Heart left ventricle (tissue), 16 donors: ENCODE data around the gene PERM1. TPM values are rescaled to one million over a fixed set of nuclear protein-coding genes. Genes with fewer than 3 reads are reported as not detected.
A peak's percentile ranks its signal among the peaks of the same experiment; 100 is the strongest.

Experiments used
- ATAC-seq, 4 donors: fragments of 200-7000 bp; cut with Tn5 transposase; one replicate each; pipeline ENCODE4 v1.9.1; 2020 to 2022; ENCODE audit warnings: moderate library complexity in 4 of 4, mild to moderate bottlenecking in 3 of 4, moderate number of reproducible peaks in 1 of 4
- DNase-seq, 5 donors: peaks; one replicate each; pipeline ENCODE4 v3.0.0-alpha.2; 2020
- H3K27ac ChIP-seq, 12 donors: fragments of 200-600 bp; sonication (generic) in 4 of 12; one replicate each; pipeline versions ENCODE4 v1.5.0 to v1.8.0; 2016 to 2022; ENCODE audit warnings: mild to moderate bottlenecking in 2 of 12
- H3K27me3 ChIP-seq, 9 donors: fragments of 200-600 bp; sonication (generic) in 2 of 9; one replicate each; pipeline versions ENCODE4 v1.5.1 to v1.8.0; 2016 to 2022; ENCODE audit warnings: mild to moderate bottlenecking in 3 of 9
- H3K36me3 ChIP-seq, 9 donors: fragments of 200-600 bp; sonication (generic) in 2 of 9; one replicate each; pipeline versions ENCODE4 v1.5.0 to v1.8.0; 2018 to 2022; ENCODE audit warnings: mild to moderate bottlenecking in 2 of 9
- H3K4me1 ChIP-seq, 12 donors: fragments of 200-600 bp; sonication (generic) in 4 of 12; one replicate each; pipeline versions ENCODE4 v1.5.0 to v1.8.0; 2016 to 2022; ENCODE audit warnings: mild to moderate bottlenecking in 3 of 12
- H3K4me3 ChIP-seq, 12 donors: fragments of 200-600 bp; sonication (generic) in 4 of 12; one replicate each; pipeline versions ENCODE4 v1.5.0 to v1.8.0; 2017 to 2022; ENCODE audit warnings: mild to moderate bottlenecking in 9 of 12, moderate library complexity in 4 of 12
- H3K9me3 ChIP-seq, 12 donors: fragments of 200-600 bp; sonication (generic) in 4 of 12; one replicate each; pipeline versions ENCODE4 v1.5.0 to v1.8.0; 2016 to 2022; ENCODE audit warnings: mild to moderate bottlenecking in 1 of 12
- CTCF ChIP-seq, 12 donors: fragments of 200-600 bp; sonication (generic) in 4 of 12; IDR thresholded peaks; one replicate each; pipeline versions ENCODE4 v1.5.0 to v1.8.0; 2018 to 2022; ENCODE audit warnings: antibody characterized with exemption in 12 of 12, mild to moderate bottlenecking in 5 of 12
- POLR2A ChIP-seq, 2 donors: fragments of 450-650 bp; IDR thresholded peaks; one replicate each; pipeline ENCODE4 v1.6.1; 2017; ENCODE audit warnings: antibody characterized with exemption in 2 of 2, mild to moderate bottlenecking in 2 of 2, moderate library complexity in 2 of 2
- WGBS, 4 donors: extraction: QIAGEN DNeasy Blood & Tissue Kit in 2 of 4; methylation state at CpG; one replicate each; pipeline versions ENCODE4 v1.1.5 to v1.1.7; 2013 to 2018; 5-methylcytosine and 5-hydroxymethylcytosine counted together
- intact Hi-C, 10 donors: fragments of 100-400 bp; cut with DNase I; formaldehyde crosslinking; loops; one replicate each; pipeline versions ENCODE4 v1.11.1 to v1.14.2; 2022
- polyA plus RNA-seq, 2 donors: library from polyadenylated mRNA; stranded (reverse); fragments of 200-250 nt; gene quantifications; one replicate each; pipeline ENCODE4 v1.2.3, GENCODE V29; 2013
- total RNA-seq, 9 donors: library from RNA; depleted of rRNA in 2 of 9; stranded (reverse); fragments of >200 nt in 2 of 9; fragmentation: NEBNext Ultra II Directional in 3 of 9; extraction: Animal tissue kit (Norgen Biotek cat#: 25700) in 3 of 9; gene quantifications; one replicate each; pipeline versions ENCODE4 v1.1.0 to v1.2.4, GENCODE V29; 2016 to 2023
- donor health status: ischemic (EF 13 %, LVEDD 7.1; RV severe dilation, severe dysfunction).
- donor health status: healthy with polysubstance abuse.
- donor health status: DM: no; HTN: yes; CAD: no.
- donor health status: DM: no; HTN: no; CAD: no.
- donor health status: ischemic (EF 25% LVEDD 6.9; RV normal size, moderate dysfunction).
- donor health status: ischemic (EF 25% LVEDD 5.7; RV mildly dilated, moderate dysfunction).
- donor health status: healthy.
- donor health status: DM: yes; HTN: yes; CAD: no.
- donor health status: ischemic (EF 35%, LVEDD 5.7; RV mildly dilated, moderate dysfunction).
- donor health status: nonischemic (EF 11% LVEDD 7.7; RV severe dilation, severe dysfunction).
- donor health status: DM: yes; HTN: yes; CAD: no.
- donor health status: PGD.
- donor health status: ischemic (EF 29% LVEDD 5.4; RV normal size, mild dysfunction).
- donor health status: nonischemic (EF 23%, LVEDD 6.1; RV moderate dilation, normal function).

Gene PERM1
- total and polyA plus RNA-seq, 11 donors: 52.8 to 353 (median 104) TPM

GRCh38 chr1:1001057-1001783 is 19.3 kb upstream of the PERM1 start:
- Histone ChIP-seq H3K4me3 (peak overlapping the region; percentile 51 to 93 (median 79)), H3K36me3 (peaks cover 0 to 7% (median 0%) of the 10 kb centered on the region in 9 donors), H3K9me3 (no peaks in the 10 kb centered on the region), H3K4me1 (peaks cover 10 to 65% (median 41%) of the 10 kb centered on the region in 12 donors), H3K27me3 (peaks cover 0 to 73% (median 0%) of the 10 kb centered on the region in 9 donors), H3K27ac (peak overlapping the region; percentile 96 to 100 (median 100))
- peak in 4 of 5 donors; percentile 40 to 63 (median 41) for DNase-seq
- ATAC-seq: no peak
- WGBS, 4 donors: 1 to 2% (median 1%) methylated on average over 23 to 58 of the region's 58 CpGs
- intact Hi-C loops: loop anchor here in 1 of 10 donors (2.0 kb wide), 2 partner anchors 14 to 18 kb away; partner anchors contain the start of gene PERM1
- TF ChIP-seq CTCF (IDR thresholded peaks at IDR 0.05) (no peak), POLR2A (IDR thresholded peaks at IDR 0.05) (no peak)

GRCh38 chr1:1000357-1001056 is 18.6 kb upstream of the PERM1 start:
- H3K27me3 ChIP-seq: peaks cover 0 to 70% (median 0%) of the 10 kb centered on the region in 9 donors
- 0 to 1% (median 1%) methylated on average over 51 to 75 of the region's 75 CpGs for WGBS, 4 donors
- peaks cover 0 to 7% (median 0%) of the 10 kb centered on the region in 9 donors for H3K36me3 ChIP-seq
- peak; percentile 78 to 89 (median 85) for DNase-seq
- H3K4me1 ChIP-seq: peaks cover 7 to 58% (median 34%) of the 10 kb centered on the region in 12 donors
- peak; percentile 24 to 66 (median 58) for ATAC-seq
- peak overlapping the region; percentile 51 to 93 (median 79) for H3K4me3 ChIP-seq
- intact Hi-C loops: loop anchor here in 1 of 10 donors (2.0 kb wide), 2 partner anchors 14 to 18 kb away; partner anchors contain the start of gene PERM1
- no peaks in the 10 kb centered on the region for H3K9me3 ChIP-seq
- TF ChIP-seq POLR2A (IDR thresholded peaks at IDR 0.05): no peak
- TF ChIP-seq CTCF (IDR thresholded peaks at IDR 0.05): no peak
- peak overlapping the region; percentile 96 to 100 (median 100) for H3K27ac ChIP-seq

- H3K4me3 ChIP-seq: peak within 1 kb of the TSS; percentile 51 to 93 (median 79)
- peaks cover 0 to 51% (median 28%) of the 10 kb centered on the region in 12 donors for H3K4me1 ChIP-seq
- H3K27ac ChIP-seq: peak within 1 kb of the TSS; percentile 96 to 100 (median 100)
- DNase-seq (peak; percentile 95 to 96 (median 96)), ATAC-seq (peak; percentile 66 to 84 (median 81))
- intact Hi-C loops: loop anchor here in 1 of 10 donors (2.0 to 5.0 kb wide), 3 partner anchors 15 to 93 kb away; partner anchors contain the start of gene PERM1
- TF ChIP-seq CTCF (IDR thresholded peaks at IDR 0.05): no peak
- TF ChIP-seq POLR2A (IDR thresholded peaks at IDR 0.05): peak; percentile 85 to 98
- no peaks in the 10 kb centered on the region for H3K9me3 ChIP-seq
- peaks cover 0 to 69% (median 0%) of the 10 kb centered on the region in 9 donors for H3K27me3 ChIP-seq
- 0 to 2% (median 1%) methylated on average over 44 to 95 of the region's 95 CpGs; no CpG with 5 or more reads in 1 of the 4 donors for WGBS, 4 donors
- H3K36me3 ChIP-seq: peaks cover 0 to 7% (median 0%) of the 10 kb centered on the region in 9 donors
Observed at GRCh38 chr1:999725-1000356, 17.9 kb upstream of the PERM1 start, which contains the start of gene HES4. Gene HES4, minus strand, starts transcription at chr1:1000097. Its CDS starts 124 bp downstream, at chr1:999973.
